Astrocyte of the cerebellum (primary cell): ENCODE measurements around the gene ITGB2.

Experiments
- DNase-seq: peaks from one replicate; pipeline ENCODE4 v3.0.0-alpha.2; 2011; ENCODE audit warnings: low read depth
- H3K4me3 ChIP-seq: 2 replicates; pipeline ENCODE4 v1.5.1; 2011; ENCODE audit warnings: mild to moderate bottlenecking, low read depth, low read length, moderate library complexity
- in situ Hi-C: cut with HindIII; loops from 2 replicates; pipeline ENCODE4 v1.10.0; 2017; ENCODE audit warnings: low sequenced_read_pairs
- TF ChIP-seq, protein P1 (sequence below): IDR thresholded peaks from 2 replicates; pipeline ENCODE4 v1.5.1; 2012; ENCODE audit warnings: low read length, low read depth, moderate library complexity, mild to moderate bottlenecking; ENCODE audit errors: missing control alignments

ITGB2 gene

DNA sequence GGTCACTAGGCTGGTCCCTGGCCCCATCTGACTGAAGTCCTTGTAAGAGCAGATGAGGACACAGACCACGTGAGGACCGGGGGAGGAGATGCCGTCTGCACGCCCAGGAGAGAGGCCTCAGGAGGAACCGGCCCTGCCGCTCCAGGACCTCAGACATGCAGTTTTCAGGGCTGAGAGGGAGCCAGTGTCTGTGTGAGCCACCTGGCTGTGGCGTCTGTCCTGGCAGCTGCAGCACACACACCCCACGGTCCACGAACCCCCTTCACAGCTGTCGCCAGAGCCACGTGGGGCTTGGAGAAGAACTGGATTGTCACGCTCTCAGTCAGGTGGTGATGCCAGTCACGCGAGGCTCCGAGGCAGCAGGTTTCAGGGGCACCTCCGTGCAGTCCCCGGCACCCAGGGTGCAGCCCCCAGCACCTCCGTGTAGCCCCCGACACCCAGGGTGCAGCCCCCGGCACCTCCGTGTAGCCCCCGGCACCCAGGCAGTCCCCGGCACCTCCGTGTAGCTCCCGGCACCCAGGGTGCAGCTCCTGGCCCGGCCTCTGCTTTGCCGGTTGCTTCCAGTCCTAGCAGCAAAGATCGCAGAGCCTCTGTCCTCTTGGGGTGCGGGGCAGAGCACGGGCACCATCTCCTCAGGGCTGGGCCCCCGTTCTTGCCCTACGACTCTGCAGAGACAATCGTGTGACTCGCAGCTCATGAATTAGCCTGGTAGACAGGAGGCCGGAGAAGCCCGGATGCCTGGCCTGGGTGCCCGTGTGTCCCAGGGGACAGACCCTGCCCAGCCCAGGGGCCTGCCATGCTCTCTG lies 83.8 kb downstream of the ITGB2 start:
- in situ Hi-C loops, result no loop called here

DNA sequence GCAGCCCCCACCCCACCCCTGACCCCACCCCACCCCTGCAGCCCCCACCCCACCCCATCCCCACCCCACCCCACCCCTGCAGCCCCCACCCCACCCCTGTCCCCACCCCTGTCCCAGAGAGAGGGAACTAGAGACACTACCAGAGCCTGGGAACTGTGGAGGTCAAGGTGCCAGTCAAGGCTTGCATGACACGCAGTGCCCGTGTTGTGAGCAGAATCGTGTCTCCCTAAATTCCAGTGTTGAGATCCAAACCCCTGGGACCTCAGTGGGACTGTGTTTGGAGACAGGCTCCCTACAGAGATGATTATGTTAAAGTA lies 84.4 kb downstream of the ITGB2 start:
- in situ Hi-C loops, result no loop called here
- H3K4me3 ChIP-seq, result no peak overlapping the region
- TF ChIP-seq, protein P1, sequence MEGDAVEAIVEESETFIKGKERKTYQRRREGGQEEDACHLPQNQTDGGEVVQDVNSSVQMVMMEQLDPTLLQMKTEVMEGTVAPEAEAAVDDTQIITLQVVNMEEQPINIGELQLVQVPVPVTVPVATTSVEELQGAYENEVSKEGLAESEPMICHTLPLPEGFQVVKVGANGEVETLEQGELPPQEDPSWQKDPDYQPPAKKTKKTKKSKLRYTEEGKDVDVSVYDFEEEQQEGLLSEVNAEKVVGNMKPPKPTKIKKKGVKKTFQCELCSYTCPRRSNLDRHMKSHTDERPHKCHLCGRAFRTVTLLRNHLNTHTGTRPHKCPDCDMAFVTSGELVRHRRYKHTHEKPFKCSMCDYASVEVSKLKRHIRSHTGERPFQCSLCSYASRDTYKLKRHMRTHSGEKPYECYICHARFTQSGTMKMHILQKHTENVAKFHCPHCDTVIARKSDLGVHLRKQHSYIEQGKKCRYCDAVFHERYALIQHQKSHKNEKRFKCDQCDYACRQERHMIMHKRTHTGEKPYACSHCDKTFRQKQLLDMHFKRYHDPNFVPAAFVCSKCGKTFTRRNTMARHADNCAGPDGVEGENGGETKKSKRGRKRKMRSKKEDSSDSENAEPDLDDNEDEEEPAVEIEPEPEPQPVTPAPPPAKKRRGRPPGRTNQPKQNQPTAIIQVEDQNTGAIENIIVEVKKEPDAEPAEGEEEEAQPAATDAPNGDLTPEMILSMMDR, result no peak

More for the DNA sequence above, 83.8 kb downstream of the ITGB2 start:
- TF ChIP-seq, protein P1, result no peak
- no peak for DNase-seq
- H3K4me3 ChIP-seq, result no peak overlapping the region

More for the DNA sequence above, 84.4 kb downstream of the ITGB2 start:
- no peak for DNase-seq
